HCT116 (cell line): ENCODE data around the gene CDC14B. TPM values are rescaled to one million over a fixed set of nuclear protein-coding genes. Genes with fewer than 3 reads are reported as not detected.

Source experiments
- ATAC-seq: fragments of 200-7000 bp; cut with Tn5 transposase; 2 replicates; pipeline ENCODE4 v1.9.1; 2020; ENCODE audit warnings: mild to moderate bottlenecking, moderate library complexity
- BruUV-seq: library from RNA; stranded (reverse); fragments of 400-500 nt; replicated peaks from 2 replicates; lab custom pipeline; 2021; lab: Mats Ljungman, UMichigan
- CTCF ChIA-PET: fragments of 300-600 bp; sonication (Branson Sonifier 250); formaldehyde crosslinking; loops from one replicate; lab custom pipeline; 2021; ENCODE audit warnings: antibody characterized with exemption; lab: Charles Lee
- POLR2A ChIA-PET: fragments of 300-600, 350-600 bp; sonication (Branson Sonifier 250); formaldehyde crosslinking; loops from one replicate; lab custom pipeline; 2021; ENCODE audit warnings: antibody characterized with exemption; lab: Charles Lee
- RAD21 ChIA-PET, 2 experiments: fragments of 300-600 bp; sonication (Branson Sonifier 250); formaldehyde crosslinking; loops; one replicate each; lab custom pipeline; 2023; ENCODE audit warnings: low total read pairs in 2 of 2; ENCODE audit not compliant: uncharacterized antibody in 2 of 2, unreplicated experiment in 2 of 2, low non-redundant PET in 1 of 2; lab: Charles Lee
- DNase-seq: peaks from one replicate; pipeline ENCODE4 v3.0.0-alpha.2; 2010; ENCODE audit warnings: low read depth, low spot score
- H2AFZ ChIP-seq: fragments of 200-600 bp; shearing (Covaris generic), sonication (generic); 2 replicates; pipeline ENCODE4 v1.6.1; 2017; ENCODE audit warnings: low read depth, mixed run types, mixed read lengths, antibody characterized with exemption, low read length; ENCODE audit not compliant: poor library complexity, severe bottlenecking
- H3K27ac ChIP-seq: 2 replicates; pipeline ENCODE4 v1.5.1; 2012; ENCODE audit warnings: low read depth, low read length
- H3K27me3 ChIP-seq: fragments of 200-600 bp; sonication (generic); 2 replicates; pipeline ENCODE4 v1.6.1; 2016; ENCODE audit warnings: mixed run types, low read length, mixed read lengths; ENCODE audit not compliant: insufficient read depth
- H3K36me3 ChIP-seq, 2 experiments: fragments of 200-500 bp in 1 of 2; fragments of 200-600 bp in 1 of 2; sonication (Bioruptor generic) in 1 of 2; sonication (generic) in 1 of 2; 2 replicates each; pipeline versions ENCODE4 v1.5.1 to v1.6.1; 2014 to 2016; ENCODE audit warnings: low read length in 2 of 2, inconsistent platforms in 1 of 2, mixed read lengths in 1 of 2, mixed run types in 1 of 2; ENCODE audit not compliant: insufficient read depth in 2 of 2, control insufficient read depth in 1 of 2
- H3K4me1 ChIP-seq, 2 experiments: fragments of 200-600 bp in 1 of 2; sonication (generic) in 1 of 2; 2 replicates each; pipeline versions ENCODE4 v1.5.1 to v1.6.1; 2012 to 2017; ENCODE audit warnings: low read length in 2 of 2, inconsistent platforms in 1 of 2, mild to moderate bottlenecking in 1 of 2, mixed read lengths in 1 of 2, mixed run types in 1 of 2, moderate library complexity in 1 of 2; ENCODE audit not compliant: insufficient read depth in 2 of 2, control insufficient read depth in 1 of 2
- H3K4me2 ChIP-seq: fragments of 200-600 bp; sonication (generic); 2 replicates; pipeline ENCODE4 v1.6.1; 2017; ENCODE audit warnings: mixed run types, low read length, mixed read lengths
- H3K4me3 ChIP-seq, 2 experiments: fragments of 200-600 bp in 1 of 2; sonication (generic) in 1 of 2; replicated peaks in 1 of 2; 2 replicates each; pipeline ENCODE4 v1.5.1; 2011 to 2016; ENCODE audit warnings: low read length in 2 of 2, control low read depth in 1 of 2, low read depth in 1 of 2, mild to moderate bottlenecking in 1 of 2, mixed read lengths in 1 of 2, mixed run types in 1 of 2
- H3K79me2 ChIP-seq: fragments of 200-600 bp; sonication (generic); 2 replicates; pipeline ENCODE4 v1.6.1; 2017; ENCODE audit warnings: mild to moderate bottlenecking, mixed run types, low read length, moderate library complexity, mixed read lengths; ENCODE audit not compliant: insufficient read depth
- H3K9ac ChIP-seq: fragments of 200-600 bp; sonication (generic); 2 replicates; pipeline ENCODE4 v1.6.1; 2016; ENCODE audit warnings: low read length, mixed read lengths
- H3K9me2 ChIP-seq: fragments of 200-600 bp; sonication (generic), shearing (Covaris generic); 2 replicates; pipeline ENCODE4 v1.6.1; 2017; ENCODE audit warnings: mixed run types, mild to moderate bottlenecking, moderate library complexity; ENCODE audit not compliant: insufficient read depth
- H3K9me3 ChIP-seq, 2 experiments: fragments of 200-500 bp in 1 of 2; fragments of 200-600 bp in 1 of 2; sonication (Bioruptor generic) in 1 of 2; sonication (generic) in 1 of 2; 2 replicates each; pipeline ENCODE4 v1.6.1; 2014 to 2017; ENCODE audit warnings: low read length in 2 of 2, mixed read lengths in 2 of 2, inconsistent platforms in 1 of 2, low read depth in 1 of 2, mild to moderate bottlenecking in 1 of 2, mixed run types in 1 of 2, moderate library complexity in 1 of 2; ENCODE audit not compliant: control insufficient read depth in 1 of 2, insufficient read depth in 1 of 2
- H4K20me1 ChIP-seq: fragments of 200-600 bp; sonication (generic), shearing (Covaris generic); 2 replicates; pipeline ENCODE4 v1.6.1; 2017; ENCODE audit warnings: mixed run types, mild to moderate bottlenecking, moderate library complexity; ENCODE audit not compliant: insufficient read depth
- ATF3 ChIP-seq: IDR thresholded peaks from 2 replicates; pipeline ENCODE4 v1.6.1; 2012
- CBX3 ChIP-seq: IDR thresholded peaks from 2 replicates; pipeline ENCODE4 v1.6.1; 2012; ENCODE audit warnings: low read depth
- EGR1 ChIP-seq: IDR thresholded peaks from 2 replicates; pipeline ENCODE4 v1.6.1; 2012; ENCODE audit warnings: low read depth
- EZH2 ChIP-seq: fragments of 200-600 bp; sonication (generic); IDR thresholded peaks from 2 replicates; pipeline ENCODE4 v1.6.1; 2017; ENCODE audit warnings: antibody characterized with exemption, mixed run types
- FOSL1 ChIP-seq: IDR thresholded peaks from 2 replicates; pipeline ENCODE4 v1.6.1; 2012; ENCODE audit warnings: low read depth
- JUND ChIP-seq: IDR thresholded peaks from 2 replicates; pipeline ENCODE4 v1.6.1; 2012
- POLR2A ChIP-seq: IDR thresholded peaks from 2 replicates; pipeline ENCODE4 v1.7.0; 2011; ENCODE audit warnings: borderline replicate concordance; ENCODE audit not compliant: insufficient read depth, insufficient read length; ENCODE audit errors: extremely low read depth
- YY1 ChIP-seq: IDR thresholded peaks from 2 replicates; pipeline ENCODE4 v1.6.1; 2011; ENCODE audit warnings: low read length, low read depth, moderate library complexity, mild to moderate bottlenecking; ENCODE audit not compliant: insufficient replicate concordance; ENCODE audit errors: extremely low read depth
- intact Hi-C: fragments of 100-400 bp; cut with micrococcal nuclease; formaldehyde crosslinking; loops from 2 replicates; pipeline ENCODE4 v1.10.0; 2022
- total RNA-seq: library from RNA; stranded (reverse); gene quantifications from one replicate; pipeline ENCODE4 v1.2.1, GENCODE V29; 2021; ENCODE audit not compliant: unreplicated experiment
- TF ChIP-seq, protein P1 (sequence below): IDR thresholded peaks from 2 replicates; pipeline ENCODE4 v1.6.1; 2012

CDC14B gene
- total RNA-seq, 1 experiment from 2014 or later, result 21.6 TPM

DNA sequence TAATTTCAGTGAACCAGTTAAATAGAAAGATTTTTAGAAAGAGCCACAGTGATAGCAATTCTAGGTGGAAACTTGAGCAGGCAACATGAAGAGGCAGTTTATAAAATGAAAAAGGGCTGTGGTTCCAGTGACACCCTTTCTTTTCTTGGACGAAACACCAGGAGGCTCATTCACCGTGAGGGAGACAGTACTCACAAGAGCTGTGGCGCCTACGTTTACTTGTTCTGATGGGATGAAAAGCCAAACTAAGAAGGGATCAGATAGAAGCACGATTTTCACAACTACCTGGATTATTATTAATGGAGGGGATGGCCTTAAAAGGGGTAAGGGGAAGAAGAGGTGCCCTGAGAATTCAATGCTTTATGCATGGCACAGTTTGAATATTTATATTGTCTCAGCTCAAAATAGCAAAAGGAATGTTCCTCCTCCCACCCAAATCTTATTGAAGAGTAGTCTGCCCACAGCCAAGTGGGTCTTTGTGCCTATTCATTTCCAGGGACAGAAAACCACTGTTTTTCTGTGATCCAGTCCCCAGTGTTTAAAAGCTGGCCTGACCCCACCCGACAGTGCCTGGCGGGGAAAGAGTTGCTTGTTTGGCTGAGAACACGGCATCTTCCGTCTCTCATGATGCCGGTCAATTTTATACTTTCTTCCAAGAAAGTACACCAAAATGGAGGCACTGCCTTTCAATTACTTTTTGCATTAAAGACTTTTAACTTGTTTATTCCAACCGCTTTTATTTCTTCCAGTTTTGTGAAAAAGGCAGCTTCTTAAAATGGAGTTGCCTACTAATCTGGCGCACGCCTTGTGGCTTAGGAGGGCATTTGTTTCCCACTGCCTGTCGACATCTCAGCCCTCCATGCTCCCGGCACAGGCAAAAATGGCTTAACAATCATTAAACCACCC lies 117.8 kb downstream of the CDC14B start (continued):
- TF ChIP-seq FOSL1 (no peak), POLR2A (no peak), YY1 (no peak), EZH2 (no peak), JUND (no peak), CBX3 (no peak), ATF3 (no peak)

GRCh38 chr9:96500696-96501632 lies 118.7 kb downstream of the CDC14B start:
- Histone ChIP-seq H3K9ac (no peak overlapping the region), H3K9me3 (no peaks in the 10 kb centered on the region), H3K4me3 (no peak overlapping the region), H3K4me2 (no peak overlapping the region)
- POLR2A ChIA-PET, result no interaction called here
- TF ChIP-seq EGR1 (no peak), ATF3 (no peak)
- TF ChIP-seq, protein P1, sequence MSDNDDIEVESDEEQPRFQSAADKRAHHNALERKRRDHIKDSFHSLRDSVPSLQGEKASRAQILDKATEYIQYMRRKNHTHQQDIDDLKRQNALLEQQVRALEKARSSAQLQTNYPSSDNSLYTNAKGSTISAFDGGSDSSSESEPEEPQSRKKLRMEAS, result no peak
- TF ChIP-seq, all 23 proteins: peak for 0
- H4K20me1 ChIP-seq, result no peaks in the 10 kb centered on the region
- H3K79me2 ChIP-seq, result no peaks in the 10 kb centered on the region
- intact Hi-C loops, result no loop called here
- H3K27me3 ChIP-seq, result no peaks in the 10 kb centered on the region
- no peaks in the 10 kb centered on the region for H3K4me1 ChIP-seq
- H2AFZ ChIP-seq, result no peak overlapping the region
- ChIA-PET RAD21 (no interaction called here), CTCF (no interaction called here)
- no TSS peak for BruUV-seq
- ATAC-seq, result no peak
- no peaks in the 10 kb centered on the region for H3K9me2 ChIP-seq
- no peak overlapping the region for H3K27ac ChIP-seq
- no peak for DNase-seq
- H3K36me3 ChIP-seq, result no peaks in the 10 kb centered on the region
